GM12878 (cell line): Measurements from ENCODE around the gene CUL4A. TPM values are rescaled to one million over a fixed set of nuclear protein-coding genes. Genes with fewer than 3 reads are reported as not detected.

Experiments used
- ATAC-seq: fragments of 200-7000 bp; cut with Tn5 transposase; 3 replicates; pipeline ENCODE4 v1.9.1; 2020; ENCODE audit warnings: mild to moderate bottlenecking, moderate library complexity
- BruUV-seq: library from RNA; stranded (reverse); fragments of 400-500 nt; replicated peaks from 2 replicates; lab custom pipeline; 2021; lab: Mats Ljungman, UMichigan
- CTCF ChIA-PET: fragments of 300-600 bp; sonication (Branson Sonifier 250); formaldehyde crosslinking; extraction: SDS; loops from one replicate; lab custom pipeline; 2021; ENCODE audit warnings: inconsistent platforms; lab: Yijun Ruan, JAX
- POLR2A ChIA-PET: fragments of 350-600 bp; formaldehyde crosslinking; extraction: SDS; loops from one replicate; lab custom pipeline; 2021; ENCODE audit warnings: inconsistent platforms; lab: Charles Lee
- RAD21 ChIA-PET: fragments of 300-600 bp; sonication (Branson Sonifier 250); formaldehyde crosslinking; loops from one replicate; lab custom pipeline; 2023; ENCODE audit warnings: antibody characterized with exemption; ENCODE audit not compliant: unreplicated experiment; lab: Charles Lee
- SMC1A ChIA-PET: fragments of 300-600 bp; sonication (Branson Sonifier 250); formaldehyde crosslinking; loops from one replicate; lab custom pipeline; 2023; ENCODE audit not compliant: unreplicated experiment, uncharacterized antibody; lab: Charles Lee
- DNase-seq: peaks from one replicate; pipeline ENCODE4 v3.0.0-alpha.2; 2011; ENCODE audit warnings: low read depth, low spot score
- FAIRE-seq: peaks from 3 replicates; lab custom pipeline; 2011; peaks lifted over from hg19 to GRCh38; lab: Jason Lieb, UNC
- H2AFZ ChIP-seq: 2 replicates; pipeline ENCODE4 v1.6.0; 2011; ENCODE audit warnings: low read depth, low read length, control low read depth; ENCODE audit not compliant: control insufficient read depth
- H3K27ac ChIP-seq: 2 replicates; pipeline ENCODE4 v1.5.1; 2011; ENCODE audit warnings: control low read depth; ENCODE audit not compliant: control insufficient read depth, insufficient read depth
- H3K27me3 ChIP-seq, 2 experiments: replicated peaks in 1 of 2; 2 replicates each; pipeline versions ENCODE4 v1.6.0 to v1.6.1; 2011; ENCODE audit warnings: low read length in 1 of 2; ENCODE audit not compliant: control insufficient read depth in 2 of 2, insufficient read depth in 2 of 2
- H3K36me3 ChIP-seq, 2 experiments: 2 replicates each; pipeline ENCODE4 v1.5.1; 2011; ENCODE audit warnings: low read length in 1 of 2; ENCODE audit not compliant: control insufficient read depth in 2 of 2, insufficient read depth in 2 of 2
- H3K4me1 ChIP-seq: 2 replicates; pipeline ENCODE4 v1.6.1; 2011; ENCODE audit warnings: mild to moderate bottlenecking, low read length, moderate library complexity, mixed read lengths; ENCODE audit not compliant: control insufficient read depth, insufficient read depth
- H3K4me2 ChIP-seq: 2 replicates; pipeline ENCODE4 v1.6.0; 2011; ENCODE audit warnings: control low read depth; ENCODE audit not compliant: control insufficient read depth, insufficient read depth
- H3K4me3 ChIP-seq: fragments of 200-600 bp; sonication (generic); 2 replicates; pipeline ENCODE4 v1.5.1; 2016
- H3K79me2 ChIP-seq: 2 replicates; pipeline ENCODE4 v1.6.0; 2011; ENCODE audit warnings: low read length; ENCODE audit not compliant: control insufficient read depth, insufficient read depth
- H3K9ac ChIP-seq: 2 replicates; pipeline ENCODE4 v1.8.0; 2011; ENCODE audit warnings: low read length, control low read depth, mixed read lengths; ENCODE audit not compliant: control insufficient read depth, insufficient read depth
- H3K9me3 ChIP-seq: replicated peaks from 3 replicates; pipeline ENCODE4 v1.5.1; 2011; ENCODE audit warnings: mild to moderate bottlenecking, low read length; ENCODE audit not compliant: control insufficient read depth, insufficient read depth
- H4K20me1 ChIP-seq: 2 replicates; pipeline ENCODE4 v1.6.0; 2011; ENCODE audit not compliant: control insufficient read depth, insufficient read depth
- BCL11A ChIP-seq: IDR thresholded peaks from 2 replicates; pipeline ENCODE4 v1.6.1; 2011; ENCODE audit warnings: low read depth, low read length
- BRCA1 ChIP-seq: IDR thresholded peaks from 2 replicates; pipeline ENCODE4 v1.6.1; 2011; ENCODE audit warnings: low read depth, low read length, improper control_type of control experiment
- CHD2 ChIP-seq: IDR thresholded peaks from 2 replicates; pipeline ENCODE4 v1.6.1; 2011; ENCODE audit warnings: low read depth, low read length, improper control_type of control experiment, borderline replicate concordance
- HCFC1 ChIP-seq: fragments of 150-350 bp; IDR thresholded peaks from 2 replicates; pipeline ENCODE4 v1.6.1; 2014; ENCODE audit warnings: low read length
- KAT2A ChIP-seq: conservative IDR thresholded peaks from 2 replicates; pipeline ENCODE4 v1.6.1; 2011; ENCODE audit warnings: low read depth, low read length; ENCODE audit not compliant: control insufficient read depth
- PAX5 ChIP-seq: IDR thresholded peaks from 2 replicates; pipeline ENCODE4 v1.6.1; 2011; ENCODE audit warnings: low read depth, low read length, borderline replicate concordance
- PAX8 ChIP-seq: fragments of 450-650 bp; IDR thresholded peaks from 2 replicates; pipeline ENCODE4 v1.6.1; 2017; ENCODE audit warnings: mild to moderate bottlenecking, moderate library complexity
- SMAD1 ChIP-seq: fragments of 450-650 bp; IDR thresholded peaks from 2 replicates; pipeline ENCODE4 v1.6.1; 2018; ENCODE audit warnings: mild to moderate bottlenecking, low read depth; ENCODE audit not compliant: partially characterized antibody
- SREBF2 ChIP-seq: IDR thresholded peaks from 2 replicates; pipeline ENCODE4 v1.6.1; 2012; ENCODE audit warnings: mild to moderate bottlenecking, low read length
- SRF ChIP-seq, 2 experiments: IDR thresholded peaks; 2 replicates each; pipeline ENCODE4 v1.6.1; 2011; ENCODE audit warnings: low read depth in 2 of 2, low read length in 2 of 2, mild to moderate bottlenecking in 1 of 2, moderate library complexity in 1 of 2
- SUZ12 ChIP-seq: fragments of 200-600 bp; sonication (generic); IDR thresholded peaks from one replicate; pipeline ENCODE4 v1.6.1; 2018; ENCODE audit warnings: antibody characterized with exemption, mild to moderate bottlenecking; ENCODE audit not compliant: unreplicated experiment
- YY1 ChIP-seq: IDR thresholded peaks from 2 replicates; pipeline ENCODE4 v1.6.1; 2011; ENCODE audit warnings: low read depth, mild to moderate bottlenecking, low read length
- ZNF217 ChIP-seq: fragments of 450-650 bp; IDR thresholded peaks from 2 replicates; pipeline ENCODE4 v1.6.1; 2017; ENCODE audit warnings: antibody characterized with exemption, mild to moderate bottlenecking
- ZSCAN29 ChIP-seq: fragments of 450-650 bp; IDR thresholded peaks from 2 replicates; pipeline ENCODE4 v1.6.1; 2017; ENCODE audit warnings: mild to moderate bottlenecking, moderate library complexity
- ZZZ3 ChIP-seq: IDR thresholded peaks from 2 replicates; pipeline ENCODE4 v1.6.1; 2011; ENCODE audit warnings: low read depth; ENCODE audit not compliant: control insufficient read depth, insufficient read length
- WGBS: methylation state at CpG from one replicate; pipeline ENCODE4 v1.1.6; 2016; ENCODE audit warnings: low lambda C conversion rate; ENCODE audit not compliant: insufficient replicate concordance, insufficient coverage; ENCODE audit errors: missing lambda C conversion rate; 5-methylcytosine and 5-hydroxymethylcytosine counted together
- in situ Hi-C: fragments of 300-500 bp; cut with MboI; formaldehyde crosslinking; loops from 9 replicates; pipeline ENCODE4 v1.14.3; 2018; ENCODE audit warnings: mixed read lengths
- intact Hi-C: fragments of 100-400 bp; cut with micrococcal nuclease; formaldehyde crosslinking; loops from one replicate; pipeline ENCODE4 v1.14.2; 2022; ENCODE audit not compliant: unreplicated experiment
- polyA plus RNA-seq, 11 experiments: library from polyadenylated mRNA; depleted of rRNA in 4 of 11; unstranded in 6 of 11; stranded (reverse) in 5 of 11; fragments of >200 nt; fragmentation: Nextera tagmentation in 4 of 11; fragmentation: Illumina TruSeq in 1 of 11; extraction: Ambion mirVana in 4 of 11; extraction: Trizol in 1 of 11; gene quantifications; 1 replicate in 1 of 11; 2 replicates in 10 of 11; pipeline versions ENCODE4 v1.2.1 to v1.2.3, GENCODE V29; 2011 to 2016; ENCODE audit warnings: inconsistent platforms in 2 of 11, missing spikeins in 2 of 11, low read depth in 1 of 11
- total RNA-seq, 4 experiments: library from RNA; depleted of rRNA in 3 of 4; stranded (reverse); fragments of >200 nt in 3 of 4; fragmentation: Illumina TruSeq in 1 of 4; extraction: Trizol in 1 of 4; gene quantifications; 2 replicates each; pipeline versions ENCODE4 v1.2.1 to v1.2.3, GENCODE V29; 2013 to 2021
- TF ChIP-seq, protein P1 (sequence below): fragments of 450-650 bp; IDR thresholded peaks from 2 replicates; pipeline ENCODE4 v1.6.1; 2016; ENCODE audit warnings: mild to moderate bottlenecking
- TF ChIP-seq, protein P2 (sequence below): IDR thresholded peaks from 2 replicates; pipeline ENCODE4 v1.6.1; 2012; ENCODE audit warnings: improper control_type of control experiment, low read depth, low read length; ENCODE audit not compliant: insufficient replicate concordance

Gene CUL4A
- total and polyA plus RNA-seq, 10 of the 15 experiments (the other 5 are each of a cell fraction or from before 2014, with no cell fraction given), result 19.7 to 74.3 (median 55.6) TPM

DNA sequence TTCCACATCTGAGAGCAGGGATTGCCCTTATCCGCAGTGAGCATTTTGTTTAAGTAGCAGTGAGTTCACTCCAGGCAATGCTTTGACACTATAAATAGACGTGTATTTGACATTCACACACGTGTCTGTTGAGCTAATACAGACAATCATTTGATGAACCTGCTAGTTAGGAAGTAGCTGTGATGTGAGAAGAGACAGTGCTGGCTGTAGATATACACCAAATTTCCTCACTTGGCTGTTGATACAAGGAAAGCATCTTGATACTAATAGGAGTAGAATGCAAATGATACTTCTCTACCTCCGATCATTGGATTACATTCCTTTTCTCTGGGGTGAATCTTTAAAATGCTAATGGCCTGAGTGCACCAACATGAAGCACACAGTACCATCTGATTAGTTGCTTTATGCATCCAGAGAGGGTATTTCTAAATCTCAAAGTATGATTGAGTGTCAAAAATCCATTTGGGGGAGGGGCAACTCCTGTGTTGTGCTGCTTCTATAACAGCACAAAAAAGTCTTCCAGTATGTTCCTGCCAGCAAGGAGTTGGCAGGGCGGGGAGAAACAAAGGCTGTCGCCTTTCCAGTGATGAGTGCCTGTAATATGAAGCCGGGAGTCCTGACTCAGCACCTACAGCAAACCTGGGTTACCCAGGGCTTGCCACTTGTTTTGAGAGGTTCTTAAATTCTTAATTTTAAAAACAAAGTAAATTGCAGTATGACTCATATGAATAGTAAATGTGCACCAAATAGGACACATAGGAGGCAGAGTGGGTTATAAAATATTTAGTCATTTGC, 7.0 kb downstream of the CUL4A start:
- in situ Hi-C loops, result no loop called here
- BruUV-seq, result no TSS peak
- Histone ChIP-seq H3K27ac (no peak overlapping the region), H3K4me1 (peaks cover 18% of the 10 kb centered on the region), H3K4me3 (no peak overlapping the region), H3K9me3 (no peaks in the 10 kb centered on the region), H3K36me3 (peaks cover 7 to 14% of the 10 kb centered on the region in 2 experiments), H4K20me1 (peaks cover 13% of the 10 kb centered on the region; the same call in 1 of the 2 replicates), H3K9ac (no peak overlapping the region), H3K4me2 (no peak overlapping the region), H3K27me3 (no peaks in the 10 kb centered on the region), H2AFZ (no peak overlapping the region), H3K79me2 (peaks cover 60% of the 10 kb centered on the region)
- ATAC-seq, result no peak
- SMC1A ChIA-PET, result no interaction called here
- CTCF ChIA-PET, result no interaction called here
- RAD21 ChIA-PET, result no interaction called here
- FAIRE-seq, result no peak
- DNase-seq, result no peak
- intact Hi-C loops, result no loop called here
- POLR2A ChIA-PET, result no interaction called here
- 52% methylated on average over 7 of the region's 7 CpGs for WGBS
- TF ChIP-seq, protein P1, sequence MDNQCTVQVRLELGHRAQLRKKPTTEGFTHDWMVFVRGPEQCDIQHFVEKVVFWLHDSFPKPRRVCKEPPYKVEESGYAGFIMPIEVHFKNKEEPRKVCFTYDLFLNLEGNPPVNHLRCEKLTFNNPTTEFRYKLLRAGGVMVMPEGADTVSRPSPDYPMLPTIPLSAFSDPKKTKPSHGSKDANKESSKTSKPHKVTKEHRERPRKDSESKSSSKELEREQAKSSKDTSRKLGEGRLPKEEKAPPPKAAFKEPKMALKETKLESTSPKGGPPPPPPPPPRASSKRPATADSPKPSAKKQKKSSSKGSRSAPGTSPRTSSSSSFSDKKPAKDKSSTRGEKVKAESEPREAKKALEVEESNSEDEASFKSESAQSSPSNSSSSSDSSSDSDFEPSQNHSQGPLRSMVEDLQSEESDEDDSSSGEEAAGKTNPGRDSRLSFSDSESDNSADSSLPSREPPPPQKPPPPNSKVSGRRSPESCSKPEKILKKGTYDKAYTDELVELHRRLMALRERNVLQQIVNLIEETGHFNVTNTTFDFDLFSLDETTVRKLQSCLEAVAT, result no peak
- TF ChIP-seq ZZZ3 (no peak), SREBF2 (no peak), PAX8 (no peak), PAX5 (no peak), BCL11A (no peak), SMAD1 (no peak), SRF (IDR thresholded peaks at IDR 0.05; ENCODE audit: low read depth in 2 of 2, low read length in 2 of 2) (no peak), CHD2 (no peak), SUZ12 (no peak), KAT2A (no peak), HCFC1 (no peak), ZSCAN29 (no peak), BRCA1 (no peak), YY1 (no peak), ZNF217 (no peak)
- TF ChIP-seq, protein P2, sequence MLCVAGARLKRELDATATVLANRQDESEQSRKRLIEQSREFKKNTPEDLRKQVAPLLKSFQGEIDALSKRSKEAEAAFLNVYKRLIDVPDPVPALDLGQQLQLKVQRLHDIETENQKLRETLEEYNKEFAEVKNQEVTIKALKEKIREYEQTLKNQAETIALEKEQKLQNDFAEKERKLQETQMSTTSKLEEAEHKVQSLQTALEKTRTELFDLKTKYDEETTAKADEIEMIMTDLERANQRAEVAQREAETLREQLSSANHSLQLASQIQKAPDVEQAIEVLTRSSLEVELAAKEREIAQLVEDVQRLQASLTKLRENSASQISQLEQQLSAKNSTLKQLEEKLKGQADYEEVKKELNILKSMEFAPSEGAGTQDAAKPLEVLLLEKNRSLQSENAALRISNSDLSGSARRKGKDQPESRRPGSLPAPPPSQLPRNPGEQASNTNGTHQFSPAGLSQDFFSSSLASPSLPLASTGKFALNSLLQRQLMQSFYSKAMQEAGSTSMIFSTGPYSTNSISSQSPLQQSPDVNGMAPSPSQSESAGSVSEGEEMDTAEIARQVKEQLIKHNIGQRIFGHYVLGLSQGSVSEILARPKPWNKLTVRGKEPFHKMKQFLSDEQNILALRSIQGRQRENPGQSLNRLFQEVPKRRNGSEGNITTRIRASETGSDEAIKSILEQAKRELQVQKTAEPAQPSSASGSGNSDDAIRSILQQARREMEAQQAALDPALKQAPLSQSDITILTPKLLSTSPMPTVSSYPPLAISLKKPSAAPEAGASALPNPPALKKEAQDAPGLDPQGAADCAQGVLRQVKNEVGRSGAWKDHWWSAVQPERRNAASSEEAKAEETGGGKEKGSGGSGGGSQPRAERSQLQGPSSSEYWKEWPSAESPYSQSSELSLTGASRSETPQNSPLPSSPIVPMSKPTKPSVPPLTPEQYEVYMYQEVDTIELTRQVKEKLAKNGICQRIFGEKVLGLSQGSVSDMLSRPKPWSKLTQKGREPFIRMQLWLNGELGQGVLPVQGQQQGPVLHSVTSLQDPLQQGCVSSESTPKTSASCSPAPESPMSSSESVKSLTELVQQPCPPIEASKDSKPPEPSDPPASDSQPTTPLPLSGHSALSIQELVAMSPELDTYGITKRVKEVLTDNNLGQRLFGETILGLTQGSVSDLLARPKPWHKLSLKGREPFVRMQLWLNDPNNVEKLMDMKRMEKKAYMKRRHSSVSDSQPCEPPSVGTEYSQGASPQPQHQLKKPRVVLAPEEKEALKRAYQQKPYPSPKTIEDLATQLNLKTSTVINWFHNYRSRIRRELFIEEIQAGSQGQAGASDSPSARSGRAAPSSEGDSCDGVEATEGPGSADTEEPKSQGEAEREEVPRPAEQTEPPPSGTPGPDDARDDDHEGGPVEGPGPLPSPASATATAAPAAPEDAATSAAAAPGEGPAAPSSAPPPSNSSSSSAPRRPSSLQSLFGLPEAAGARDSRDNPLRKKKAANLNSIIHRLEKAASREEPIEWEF, result no peak
